T-helper 2 cell treated with Interferon-gamma antibody and Interleukin-4, amounts not matched to agents 5 μg/mL and 100 μg/mL, for 36 hours (primary cell): ENCODE measurements around the gene YIPF5.

ENCODE experiments used
- DNase-seq: peaks from one replicate; pipeline ENCODE4 v3.0.0; 2021; ENCODE audit warnings: low spot score
- H3K27ac Mint-ChIP-seq: one replicate; pipeline ENCODE4 v1.8.0; 2021; ENCODE audit warnings: mild to moderate bottlenecking, mixed read lengths
- H3K27me3 Mint-ChIP-seq: one replicate; pipeline ENCODE4 v1.8.0; 2021; ENCODE audit warnings: low read depth, mixed read lengths
- H3K36me3 Mint-ChIP-seq: one replicate; pipeline ENCODE4 v1.8.0; 2021; ENCODE audit warnings: low read depth, mixed read lengths
- H3K4me1 Mint-ChIP-seq: one replicate; pipeline ENCODE4 v1.8.0; 2021; ENCODE audit warnings: low read depth, mixed read lengths
- H3K4me3 Mint-ChIP-seq: one replicate; pipeline ENCODE4 v1.8.0; 2022; ENCODE audit warnings: mild to moderate bottlenecking, moderate library complexity, mixed read lengths
- H3K9me3 Mint-ChIP-seq: one replicate; pipeline ENCODE4 v1.8.0; 2021; ENCODE audit warnings: mixed read lengths

YIPF5 gene

GRCh38 chr5:144156767-144157171 is 13.7 kb downstream of the YIPF5 start:
- DNase-seq = no peak
- no peak overlapping the region for H3K4me3 Mint-ChIP-seq
- peaks cover 18% of the 10 kb centered on the region for H3K36me3 Mint-ChIP-seq
- H3K27me3 Mint-ChIP-seq = peaks cover 1% of the 10 kb centered on the region
- peaks cover 2% of the 10 kb centered on the region for H3K4me1 Mint-ChIP-seq
- H3K9me3 Mint-ChIP-seq = no peaks in the 10 kb centered on the region
- H3K27ac Mint-ChIP-seq = no peak overlapping the region

GRCh38 chr5:144151026-144151425 is 19.4 kb downstream of the YIPF5 start:
- Mint-ChIP-seq H3K4me3 (no peak overlapping the region), H3K27ac (no peak overlapping the region), H3K4me1 (no peaks in the 10 kb centered on the region), H3K27me3 (peaks cover 10% of the 10 kb centered on the region), H3K9me3 (no peaks in the 10 kb centered on the region), H3K36me3 (no peaks in the 10 kb centered on the region)
- no peak for DNase-seq

GRCh38 chr5:144144956-144145751 is 25.3 kb downstream of the YIPF5 start:
- no peak overlapping the region for H3K4me3 Mint-ChIP-seq
- no peaks in the 10 kb centered on the region for H3K36me3 Mint-ChIP-seq
- DNase-seq = no peak
- no peak overlapping the region for H3K27ac Mint-ChIP-seq
- H3K27me3 Mint-ChIP-seq = peaks cover 16% of the 10 kb centered on the region
- H3K9me3 Mint-ChIP-seq = no peaks in the 10 kb centered on the region
- H3K4me1 Mint-ChIP-seq = peaks cover 2% of the 10 kb centered on the region

GRCh38 chr5:144143625-144144024 is 26.8 kb downstream of the YIPF5 start:
- DNase-seq = no peak
- Mint-ChIP-seq H3K4me3 (no peak overlapping the region), H3K4me1 (peaks cover 2% of the 10 kb centered on the region), H3K36me3 (no peaks in the 10 kb centered on the region), H3K27ac (no peak overlapping the region), H3K27me3 (peaks cover 10% of the 10 kb centered on the region), H3K9me3 (no peaks in the 10 kb centered on the region)

GRCh38 chr5:144142824-144143162 is 27.7 kb downstream of the YIPF5 start:
- H3K4me1 Mint-ChIP-seq = peaks cover 2% of the 10 kb centered on the region
- H3K36me3 Mint-ChIP-seq = no peaks in the 10 kb centered on the region
- H3K27ac Mint-ChIP-seq = no peak overlapping the region
- no peak for DNase-seq
- no peak overlapping the region for H3K4me3 Mint-ChIP-seq
- H3K27me3 Mint-ChIP-seq = peaks cover 10% of the 10 kb centered on the region
- H3K9me3 Mint-ChIP-seq = no peaks in the 10 kb centered on the region

GRCh38 chr5:144142139-144142823 is 28.2 kb downstream of the YIPF5 start:
- DNase-seq = no peak
- Mint-ChIP-seq H3K36me3 (no peaks in the 10 kb centered on the region), H3K9me3 (no peaks in the 10 kb centered on the region), H3K27ac (no peak overlapping the region), H3K27me3 (peaks cover 14% of the 10 kb centered on the region), H3K4me3 (no peak overlapping the region), H3K4me1 (peaks cover 2% of the 10 kb centered on the region)

GRCh38 chr5:144141585-144141984 is 28.9 kb downstream of the YIPF5 start:
- no peaks in the 10 kb centered on the region for H3K36me3 Mint-ChIP-seq
- H3K27ac Mint-ChIP-seq = no peak overlapping the region
- peaks cover 16% of the 10 kb centered on the region for H3K27me3 Mint-ChIP-seq
- no peak for DNase-seq
- H3K9me3 Mint-ChIP-seq = no peaks in the 10 kb centered on the region
- no peak overlapping the region for H3K4me3 Mint-ChIP-seq
- peaks cover 2% of the 10 kb centered on the region for H3K4me1 Mint-ChIP-seq

- Mint-ChIP-seq H3K4me1 (peaks cover 2% of the 10 kb centered on the region), H3K4me3 (no peak overlapping the region), H3K27ac (no peak overlapping the region), H3K27me3 (peaks cover 20% of the 10 kb centered on the region), H3K9me3 (no peaks in the 10 kb centered on the region), H3K36me3 (no peaks in the 10 kb centered on the region)
- DNase-seq = no peak
Observed at GRCh38 chr5:144139586-144139985, 30.9 kb downstream of the YIPF5 start.

GRCh38 chr5:144135113-144135762 is 35.2 kb downstream of the YIPF5 start:
- no peak for DNase-seq
- no peaks in the 10 kb centered on the region for H3K9me3 Mint-ChIP-seq
- no peaks in the 10 kb centered on the region for H3K4me1 Mint-ChIP-seq
- H3K27ac Mint-ChIP-seq = no peak overlapping the region
- no peaks in the 10 kb centered on the region for H3K36me3 Mint-ChIP-seq
- H3K27me3 Mint-ChIP-seq = peaks cover 16% of the 10 kb centered on the region
- no peak overlapping the region for H3K4me3 Mint-ChIP-seq

GRCh38 chr5:144134194-144134826 is 36.1 kb downstream of the YIPF5 start:
- Mint-ChIP-seq H3K4me1 (no peaks in the 10 kb centered on the region), H3K27ac (no peak overlapping the region), H3K27me3 (peaks cover 16% of the 10 kb centered on the region), H3K36me3 (no peaks in the 10 kb centered on the region), H3K9me3 (no peaks in the 10 kb centered on the region), H3K4me3 (no peak overlapping the region)
- DNase-seq = no peak

GRCh38 chr5:144133050-144133633 is 37.3 kb downstream of the YIPF5 start:
- Mint-ChIP-seq H3K27me3 (peaks cover 15% of the 10 kb centered on the region), H3K27ac (no peak overlapping the region), H3K4me1 (no peaks in the 10 kb centered on the region), H3K36me3 (no peaks in the 10 kb centered on the region), H3K4me3 (no peak overlapping the region), H3K9me3 (no peaks in the 10 kb centered on the region)
- no peak for DNase-seq

- Mint-ChIP-seq H3K4me1 (no peaks in the 10 kb centered on the region), H3K36me3 (no peaks in the 10 kb centered on the region), H3K4me3 (no peak overlapping the region), H3K27ac (no peak overlapping the region), H3K27me3 (peaks cover 9% of the 10 kb centered on the region), H3K9me3 (no peaks in the 10 kb centered on the region)
- DNase-seq = no peak
Observed at GRCh38 chr5:144131261-144131660, 39.2 kb downstream of the YIPF5 start.

- no peaks in the 10 kb centered on the region for H3K9me3 Mint-ChIP-seq
- H3K4me3 Mint-ChIP-seq = no peak overlapping the region
- DNase-seq = no peak
- peaks cover 5% of the 10 kb centered on the region for H3K27me3 Mint-ChIP-seq
- no peaks in the 10 kb centered on the region for H3K36me3 Mint-ChIP-seq
- H3K27ac Mint-ChIP-seq = no peak overlapping the region
- no peaks in the 10 kb centered on the region for H3K4me1 Mint-ChIP-seq
Observed at GRCh38 chr5:144130306-144130705, 40.2 kb downstream of the YIPF5 start.

GRCh38 chr5:144128844-144129243 is 41.6 kb downstream of the YIPF5 start:
- no peaks in the 10 kb centered on the region for H3K9me3 Mint-ChIP-seq
- H3K4me3 Mint-ChIP-seq = no peak overlapping the region
- peaks cover 3% of the 10 kb centered on the region for H3K27me3 Mint-ChIP-seq
- H3K27ac Mint-ChIP-seq = no peak overlapping the region
- no peak for DNase-seq
- H3K36me3 Mint-ChIP-seq = no peaks in the 10 kb centered on the region
- H3K4me1 Mint-ChIP-seq = no peaks in the 10 kb centered on the region
